ENCODE data around the gene CALM3.

GRCh38 chr19:46552891-46553290, 48.2 kb upstream of the CALM3 start:
- TF ChIP-seq EZH2 (IDR thresholded peaks at IDR 0.05; ENCODE audit: insufficient read depth, poor library complexity, severe bottlenecking) (no peak), EZH2phosphoT487 (IDR thresholded peaks at IDR 0.05; ENCODE audit: insufficient read depth, low read depth) (no peak)
